Measurements from ENCODE around the gene DUOX1. TPM values are rescaled to one million over a fixed set of nuclear protein-coding genes. Genes with fewer than 3 reads are reported as not detected.

DUOX1 gene
- total and polyA plus RNA-seq, 11 donors = 0.11 to 1.6 (median 0.52) TPM

GRCh38 chr15:45140557-45141250, 10.9 kb downstream of the DUOX1 start:
- no peak for DNase-seq
- ATAC-seq = no peak
- intact Hi-C loops (cut with DNase I) = no loop called here
- H3K4me3 ChIP-seq = no peak overlapping the region
- H3K36me3 ChIP-seq = peaks cover 0 to 2% (median 0%) of the 10 kb centered on the region in 9 donors
- peaks cover 0 to 27% (median 8%) of the 10 kb centered on the region in 9 donors for H3K27me3 ChIP-seq
- H3K9me3 ChIP-seq = no peaks in the 10 kb centered on the region
- TF ChIP-seq CTCF (IDR thresholded peaks at IDR 0.05) (no peak), POLR2A (IDR thresholded peaks at IDR 0.05) (no peak)
- no peaks in the 10 kb centered on the region for H3K4me1 ChIP-seq
- no peak overlapping the region for H3K27ac ChIP-seq
- 95 to 99% (median 96%) methylated on average over 6 to 10 of the region's 10 CpGs for WGBS, 4 donors

DNA sequence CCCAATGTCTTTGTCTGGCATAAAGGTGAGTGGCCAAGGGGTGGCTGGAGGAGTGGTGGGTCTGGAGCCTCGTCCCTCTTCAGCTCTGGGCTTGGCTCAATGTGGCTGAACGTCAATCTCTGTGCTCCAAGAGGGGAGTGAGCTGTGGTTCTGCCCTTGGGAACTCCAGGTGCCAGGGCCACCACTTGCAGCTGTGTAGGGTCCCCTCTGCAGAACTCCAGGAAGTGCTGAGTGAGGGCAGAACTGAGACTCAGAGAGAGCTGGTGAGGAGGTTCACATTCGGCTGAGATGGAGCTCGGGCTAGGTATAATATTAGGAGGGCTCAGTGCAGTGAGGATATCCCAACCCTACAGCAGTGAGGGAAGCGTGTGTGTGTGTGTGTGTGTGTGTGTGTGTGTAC, 11.6 kb downstream of the DUOX1 start:
- peaks cover 0 to 2% (median 0%) of the 10 kb centered on the region in 9 donors for H3K36me3 ChIP-seq
- no peaks in the 10 kb centered on the region for H3K9me3 ChIP-seq
- DNase-seq (no peak), ATAC-seq (no peak)
- H3K4me1 ChIP-seq = no peaks in the 10 kb centered on the region
- no peak overlapping the region for H3K4me3 ChIP-seq
- H3K27me3 ChIP-seq = peaks cover 0 to 21% (median 4%) of the 10 kb centered on the region in 9 donors
- TF ChIP-seq CTCF (IDR thresholded peaks at IDR 0.05) = no peak
- no peak for TF ChIP-seq POLR2A (IDR thresholded peaks at IDR 0.05)
- intact Hi-C loops (cut with DNase I) = no loop called here
- 80 to 86% (median 82%) methylated on average over 4 to 5 of the region's 5 CpGs for WGBS, 4 donors
- no peak overlapping the region for H3K27ac ChIP-seq

DNA sequence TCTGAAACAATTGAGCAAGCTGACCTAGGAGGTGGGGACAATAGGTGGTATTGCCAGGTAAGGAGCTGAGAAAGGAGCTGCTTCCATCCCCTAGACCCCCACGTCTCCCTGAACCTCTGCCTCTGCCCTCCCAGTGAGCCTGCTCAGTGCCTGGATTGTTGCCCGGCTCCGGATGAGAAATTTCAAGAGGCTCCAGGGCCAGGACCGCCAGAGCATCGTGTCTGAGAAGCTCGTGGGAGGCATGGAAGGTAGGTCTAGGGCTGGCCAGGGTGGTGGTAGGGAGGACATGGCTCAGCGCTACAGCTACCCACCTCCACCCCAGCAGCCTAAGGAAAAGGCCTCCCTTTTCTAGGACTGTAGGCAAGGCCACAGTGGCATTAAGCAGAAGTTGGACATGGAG, 13.3 kb downstream of the DUOX1 start:
- ATAC-seq (no peak), DNase-seq (no peak)
- H3K4me1 ChIP-seq = no peaks in the 10 kb centered on the region
- TF ChIP-seq POLR2A (IDR thresholded peaks at IDR 0.05) = no peak
- TF ChIP-seq CTCF (IDR thresholded peaks at IDR 0.05) = no peak
- no peak overlapping the region for H3K27ac ChIP-seq
- intact Hi-C loops (cut with DNase I) = no loop called here
- no peak overlapping the region for H3K4me3 ChIP-seq
- WGBS, 4 donors = 50 to 91% (median 86%) methylated on average over 1 to 7 of the region's 7 CpGs
- H3K27me3 ChIP-seq = peaks cover 0 to 11% (median 0%) of the 10 kb centered on the region in 9 donors
- H3K9me3 ChIP-seq = no peaks in the 10 kb centered on the region
- H3K36me3 ChIP-seq = peaks cover 0 to 2% (median 0%) of the 10 kb centered on the region in 9 donors

- H3K36me3 ChIP-seq = peaks cover 0 to 2% (median 0%) of the 10 kb centered on the region in 9 donors
- intact Hi-C loops (cut with DNase I) = no loop called here
- 80 to 88% (median 83%) methylated on average over 8 to 11 of the region's 11 CpGs for WGBS, 4 donors
Observed at GRCh38 chr15:45143946-45144345, 14.2 kb downstream of the DUOX1 start.

More at GRCh38 chr15:45143946-45144345, 14.2 kb downstream of the DUOX1 start:
- Histone ChIP-seq H3K4me1 (no peaks in the 10 kb centered on the region), H3K4me3 (no peak overlapping the region), H3K27ac (no peak overlapping the region), H3K27me3 (peaks cover 0 to 8% (median 0%) of the 10 kb centered on the region in 9 donors), H3K9me3 (no peaks in the 10 kb centered on the region)
- no peak for DNase-seq
- no peak for TF ChIP-seq CTCF (IDR thresholded peaks at IDR 0.05)
- ATAC-seq = no peak
